ENCODE measurements around the gene PTCRA. TPM values are rescaled to one million over a fixed set of nuclear protein-coding genes. Genes with fewer than 3 reads are reported as not detected.
"Not testable (repeated sequence)": the region's sequence is repeated elsewhere in the genome, so short reads cannot be mapped to it uniquely, and the experiment has no call there.

Gene PTCRA
- total RNA-seq, 1 donor from 2014 or later, result not detected

DNA sequence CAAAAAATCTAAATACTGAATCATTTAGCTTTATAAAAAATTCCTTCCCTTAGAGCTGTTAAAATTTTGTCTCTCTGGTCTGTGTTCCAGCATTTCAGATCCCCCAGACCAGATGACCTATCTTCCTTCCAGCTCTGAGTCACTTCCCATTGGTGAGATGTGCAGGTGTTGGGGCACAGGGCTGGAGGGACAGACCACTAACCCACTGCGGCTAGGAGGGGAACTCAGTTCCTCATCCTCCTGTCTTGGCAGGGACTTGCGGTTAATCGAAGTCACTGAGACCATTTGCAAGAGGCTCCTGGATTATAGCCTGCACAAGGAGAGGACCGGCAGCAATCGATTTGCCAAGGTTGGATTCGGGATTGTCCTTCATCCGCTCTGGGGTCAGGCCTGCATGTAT, 19.5 kb downstream of the PTCRA start:
- intact Hi-C loops (cut with DNase I), result no loop called here
- ATAC-seq (no peak), DNase-seq (ENCODE audit: missing footprints) (no peak)

DNA sequence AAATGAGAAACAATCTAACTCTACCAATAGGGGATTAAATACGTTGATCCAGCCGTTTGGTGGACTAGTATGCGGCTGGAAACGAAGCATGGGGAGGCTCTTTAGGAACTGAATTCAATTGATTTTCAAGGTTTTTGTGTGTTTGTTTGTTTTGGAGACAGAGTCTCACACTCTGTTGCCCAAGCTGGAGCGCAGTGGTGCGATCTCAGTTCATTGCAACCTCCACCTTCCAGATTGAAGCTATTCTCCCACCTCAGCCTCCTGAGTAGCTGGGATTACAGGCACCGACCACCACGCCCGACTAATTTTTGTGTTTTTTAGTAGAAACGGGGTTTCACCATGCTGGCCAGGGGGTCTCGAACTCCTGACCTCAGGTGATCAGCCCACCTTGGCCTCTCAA, 20.5 kb downstream of the PTCRA start:
- intact Hi-C loops (cut with DNase I), result no loop called here
- DNase-seq (ENCODE audit: missing footprints) (no peak), ATAC-seq (no peak)

DNA sequence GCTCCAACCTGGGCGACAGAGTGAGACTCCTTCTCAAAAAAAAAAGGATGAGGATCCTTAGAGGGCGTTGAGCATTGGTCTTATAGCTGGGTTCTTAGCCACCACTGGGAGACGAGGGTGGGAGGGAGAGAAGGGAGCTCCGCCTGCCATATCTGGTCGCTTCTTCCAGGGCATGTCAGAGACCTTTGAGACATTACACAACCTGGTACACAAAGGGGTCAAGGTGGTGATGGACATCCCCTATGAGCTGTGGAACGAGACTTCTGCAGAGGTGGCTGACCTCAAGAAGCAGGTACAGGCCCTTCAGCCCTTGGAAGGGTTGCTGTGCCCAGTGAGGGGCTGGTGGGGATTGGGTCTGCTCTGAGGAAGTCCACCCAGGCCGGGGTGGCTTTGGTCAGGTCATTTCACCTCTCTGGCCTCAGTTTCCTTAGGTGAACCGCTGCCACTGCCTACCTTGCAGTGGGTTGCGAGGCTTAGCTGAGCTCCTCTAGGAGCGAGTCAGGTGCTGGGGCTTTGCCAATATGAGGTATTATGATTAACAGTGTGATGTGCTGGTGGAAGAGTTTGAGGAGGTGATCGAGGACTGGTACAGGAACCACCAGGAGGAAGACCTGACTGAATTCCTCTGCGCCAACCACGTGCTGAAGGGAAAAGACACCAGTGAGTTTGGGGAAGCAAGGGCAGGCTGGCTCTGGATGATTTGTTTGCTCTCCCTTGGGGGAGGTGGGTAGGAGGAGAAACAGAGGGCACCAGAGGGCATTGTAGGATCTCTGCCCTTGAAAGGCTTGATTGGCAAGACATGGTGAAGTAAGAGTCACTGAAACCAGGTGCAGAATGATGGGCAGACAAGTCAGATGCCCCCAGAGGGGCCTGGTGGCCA, 21.9 kb downstream of the PTCRA start:
- ATAC-seq (no peak), DNase-seq (ENCODE audit: missing footprints) (no peak)
- intact Hi-C loops (cut with DNase I), result no loop called here

- intact Hi-C loops (cut with DNase I), result no loop called here
- ATAC-seq (no peak), DNase-seq (ENCODE audit: missing footprints) (no peak)
Observed at GRCh38 chr6:42938428-42938796, 22.6 kb downstream of the PTCRA start.

DNA sequence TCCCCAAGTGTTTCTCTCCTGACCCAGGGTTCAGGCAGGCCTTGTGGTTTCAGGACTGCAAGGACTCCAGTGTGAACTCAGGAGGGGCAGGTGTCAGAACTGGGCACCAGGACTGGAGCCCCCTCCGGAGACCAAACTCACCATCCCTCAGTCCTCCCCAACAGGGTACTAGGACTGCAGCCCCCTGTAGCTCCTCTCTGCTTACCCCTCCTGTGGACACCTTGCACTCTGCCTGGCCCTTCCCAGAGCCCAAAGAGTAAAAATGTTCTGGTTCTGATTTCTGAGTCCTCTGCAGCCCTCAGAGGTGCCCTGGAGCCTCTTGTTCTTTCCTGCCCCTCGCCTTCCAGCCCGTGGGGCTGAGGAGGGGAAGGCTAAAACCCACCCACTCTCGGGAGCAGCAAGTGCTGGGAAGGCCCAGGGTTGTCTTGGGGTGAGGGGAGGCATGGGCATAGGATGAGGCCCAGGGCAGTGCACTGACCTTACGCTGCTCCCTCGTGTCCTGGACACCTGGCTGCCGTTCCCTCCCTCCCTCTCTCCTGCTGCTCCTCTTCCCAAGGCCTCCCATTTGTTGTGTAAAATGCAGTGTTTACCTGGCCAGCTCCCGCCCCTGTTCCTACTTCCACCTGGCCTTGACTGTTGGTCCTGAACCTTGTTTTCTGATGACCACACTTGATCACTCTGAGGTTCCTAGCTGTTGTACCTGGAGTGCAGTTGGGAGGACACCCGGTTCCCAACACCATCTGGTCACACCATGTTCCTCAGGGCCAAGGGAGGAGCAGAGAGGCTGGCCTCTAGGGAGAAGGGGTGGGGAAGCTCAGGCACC, 23.3 kb downstream of the PTCRA start:
- DNase-seq (ENCODE audit: missing footprints), result no peak
- intact Hi-C loops (cut with DNase I), result no loop called here
- peak; percentile 32 for ATAC-seq

DNA sequence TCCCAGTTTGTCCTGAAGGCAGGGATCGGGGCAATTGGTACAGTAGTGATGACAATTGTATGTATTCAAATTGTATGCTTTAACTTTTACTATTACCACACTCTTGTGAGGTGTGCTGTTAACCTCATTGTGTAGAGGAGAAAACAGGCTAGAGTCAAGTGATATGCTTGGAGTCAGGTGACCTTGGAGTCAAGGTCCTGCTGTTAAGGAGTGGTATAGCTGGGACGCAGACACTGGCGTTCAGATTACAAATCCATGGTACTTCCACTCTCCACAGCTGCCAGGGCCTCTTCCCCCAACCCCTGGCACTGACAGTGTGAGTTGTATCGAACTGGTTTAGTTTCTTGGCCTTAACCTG, 23.9 kb downstream of the PTCRA start:
- intact Hi-C loops (cut with DNase I), result no loop called here
- DNase-seq (ENCODE audit: missing footprints), result no peak
- no peak for ATAC-seq

DNA sequence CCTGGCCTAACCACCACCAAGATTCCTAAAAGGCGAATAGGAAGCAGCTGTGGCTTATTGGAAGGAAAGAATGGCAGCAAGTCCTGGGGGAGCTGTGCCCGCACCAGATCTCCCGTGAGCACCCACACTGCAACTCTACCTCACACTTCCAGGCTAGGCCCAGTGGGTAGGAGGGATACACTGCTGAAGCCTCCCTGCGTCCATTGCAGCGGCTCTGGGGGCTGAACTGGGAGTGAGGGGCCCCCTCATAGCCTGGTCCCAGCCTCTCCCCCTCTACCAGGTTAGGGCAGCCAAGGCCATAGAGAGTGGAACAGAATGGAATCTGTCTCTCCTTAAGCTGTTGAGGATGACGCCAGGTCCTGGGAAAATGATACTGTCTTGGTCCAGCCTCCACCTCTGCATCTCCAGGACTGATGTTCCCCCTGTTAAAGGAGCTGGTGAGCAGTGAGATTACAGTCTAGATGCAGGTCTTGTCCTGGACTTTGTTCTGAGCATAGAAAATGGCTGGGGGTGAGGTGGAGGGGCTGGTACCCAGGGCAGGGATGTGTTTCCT, 24.7 kb downstream of the PTCRA start:
- ATAC-seq, result no peak

GRCh38 chr6:42941356-42941755, 25.5 kb downstream of the PTCRA start:
- DNase-seq (ENCODE audit: missing footprints); ATAC-seq; intact Hi-C loops (cut with DNase I): not testable (repeated sequence)

More for the DNA sequence above, 24.7 kb downstream of the PTCRA start:
- no peak for DNase-seq (ENCODE audit: missing footprints)
- intact Hi-C loops (cut with DNase I), result no loop called here

- DNase-seq (ENCODE audit: missing footprints) (no peak), ATAC-seq (no peak)
- intact Hi-C loops (cut with DNase I), result no loop called here
Observed at GRCh38 chr6:42942444-42942843, 26.6 kb downstream of the PTCRA start.

GRCh38 chr6:42947950-42948349, 32.1 kb downstream of the PTCRA start:
- no peak for DNase-seq (ENCODE audit: missing footprints)
- intact Hi-C loops (cut with DNase I), result no loop called here
- no peak for ATAC-seq

DNA sequence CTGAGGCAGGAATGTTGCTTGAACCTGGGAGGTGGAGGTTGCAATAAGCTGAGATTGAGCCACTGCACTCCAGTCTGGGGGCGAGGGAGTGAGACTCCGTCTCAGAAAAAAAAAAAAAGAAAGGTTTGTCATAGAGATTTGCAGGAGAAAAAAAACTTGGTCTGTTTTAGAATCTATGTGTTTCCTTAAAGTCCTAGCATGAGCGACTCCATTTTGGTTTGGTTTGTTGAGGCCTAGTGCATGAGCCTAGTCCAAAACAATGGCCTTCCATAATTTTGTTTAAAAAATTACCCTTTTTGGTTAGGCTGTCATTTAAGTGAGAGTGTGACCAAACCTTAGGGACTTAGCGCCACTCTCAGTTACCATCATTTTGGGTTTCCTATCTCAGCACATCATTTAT, 36.5 kb downstream of the PTCRA start:
- DNase-seq (ENCODE audit: missing footprints) (no peak), ATAC-seq (no peak)
- intact Hi-C loops (cut with DNase I), result no loop called here

DNA sequence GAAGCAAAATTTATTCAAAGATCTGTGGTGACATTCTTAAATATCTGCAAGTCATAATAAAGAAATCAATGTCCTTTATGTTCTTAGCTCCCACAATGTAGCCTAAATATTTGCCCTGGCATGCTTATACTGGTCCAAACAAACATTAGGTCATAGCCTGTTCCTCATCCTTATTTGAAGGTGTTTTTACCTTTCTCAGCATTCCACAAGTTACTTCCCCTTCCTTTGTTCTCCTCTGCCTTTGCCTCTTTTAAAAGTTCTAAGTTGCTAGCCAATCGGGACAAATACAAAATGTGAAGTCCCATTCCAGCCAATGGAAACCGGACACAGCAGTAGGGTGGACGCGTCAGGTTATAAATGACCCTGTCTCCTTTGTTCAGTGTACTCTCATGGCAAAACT, 38.6 kb downstream of the PTCRA start:
- intact Hi-C loops (cut with DNase I); DNase-seq (ENCODE audit: missing footprints); ATAC-seq: not testable (repeated sequence)

DNA sequence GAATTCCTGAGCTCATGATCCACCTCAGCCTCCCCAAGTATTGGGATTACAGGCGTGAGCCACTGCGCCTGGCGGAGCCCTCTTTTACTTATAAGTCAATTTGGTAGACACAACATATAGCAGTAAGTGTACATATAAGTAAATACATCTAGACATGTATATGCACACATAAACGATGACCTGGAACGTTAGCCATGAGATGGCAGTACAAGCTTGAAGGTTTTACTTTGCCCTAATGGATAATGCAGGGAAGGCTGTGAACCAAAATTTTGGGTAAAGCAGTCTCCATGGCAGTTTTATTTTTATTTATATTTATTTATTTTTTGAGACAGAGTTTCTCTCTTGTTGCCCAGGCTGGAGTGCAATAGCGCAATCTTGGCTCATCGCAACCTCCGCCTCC, 42.3 kb downstream of the PTCRA start:
- ATAC-seq, result no peak

GRCh38 chr6:42959917-42960242, 44.0 kb downstream of the PTCRA start:
- intact Hi-C loops (cut with DNase I), result no loop called here
- no peak for ATAC-seq
- DNase-seq (ENCODE audit: missing footprints), result no peak

More for the DNA sequence above, 42.3 kb downstream of the PTCRA start:
- intact Hi-C loops (cut with DNase I), result no loop called here
- no peak for DNase-seq (ENCODE audit: missing footprints)

GRCh38 chr6:42960243-42961019, 44.6 kb downstream of the PTCRA start, which contains the start of gene GNMT:
TSS of gene GNMT (plus strand) at chr6:42960754. CDS start at chr6:42960768, 14 bp downstream.
- ATAC-seq (peak; percentile 88), DNase-seq (ENCODE audit: missing footprints) (peak; percentile 85)
- intact Hi-C loops (cut with DNase I), result no loop called here

DNA sequence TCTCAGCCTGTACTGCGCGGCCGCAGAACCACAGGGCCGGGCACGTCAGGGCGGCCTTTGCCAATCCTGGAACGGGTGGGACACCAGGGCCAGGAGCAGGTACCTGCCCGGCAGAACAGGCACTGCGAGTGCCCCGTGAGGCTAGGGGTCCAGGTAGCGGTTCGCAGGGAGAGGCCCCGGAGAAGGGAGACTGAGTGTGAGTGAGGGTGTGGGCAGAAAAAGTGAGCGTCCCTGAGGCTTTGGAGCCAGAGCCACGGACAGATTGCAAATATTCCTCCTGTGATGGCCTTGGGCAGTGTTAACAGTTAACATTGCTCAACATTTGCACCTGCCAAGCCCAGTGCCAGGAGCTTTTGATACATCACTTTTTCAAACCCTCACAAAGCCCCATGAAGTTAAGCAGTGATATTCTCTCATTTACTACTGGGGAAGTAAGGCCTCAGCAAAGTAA, 45.2 kb downstream of the PTCRA start:
- intact Hi-C loops (cut with DNase I), result no loop called here
- DNase-seq (ENCODE audit: missing footprints) (no peak), ATAC-seq (no peak)

- DNase-seq (ENCODE audit: missing footprints) (no peak), ATAC-seq (no peak)
- intact Hi-C loops (cut with DNase I), result no loop called here
Observed at GRCh38 chr6:42962096-42962495, 46.2 kb downstream of the PTCRA start.

GRCh38 chr6:42962502-42963178, 46.8 kb downstream of the PTCRA start:
- intact Hi-C loops (cut with DNase I), result no loop called here
- no peak for DNase-seq (ENCODE audit: missing footprints)
- ATAC-seq, result no peak

All from Right ventricle myocardium inferior (tissue), 1 donor.